Right lobe of liver (tissue), 4 donors: ENCODE measurements around the gene S100A10.

Experiments
- POLR2A ChIP-seq: fragments of 450-650 bp; IDR thresholded peaks from one replicate; pipeline ENCODE4 v1.6.1; 2017; ENCODE audit warnings: antibody characterized with exemption, mild to moderate bottlenecking
- TF ChIP-seq, protein P1 (sequence below), 4 donors: fragments of 200-600 bp in 3 of 4; fragments of 450-650 bp in 1 of 4; IDR thresholded peaks; one replicate each; pipeline versions ENCODE4 v1.5.1 to v1.8.0; 2016 to 2022; ENCODE audit warnings: antibody characterized with exemption in 4 of 4, mild to moderate bottlenecking in 2 of 4
- donor health status: DM: no; HTN: no; CAD: no.
- donor health status: DM: no; HTN: no; CAD: no.
- donor health status: DM: no; HTN: yes; CAD: no.

DNA sequence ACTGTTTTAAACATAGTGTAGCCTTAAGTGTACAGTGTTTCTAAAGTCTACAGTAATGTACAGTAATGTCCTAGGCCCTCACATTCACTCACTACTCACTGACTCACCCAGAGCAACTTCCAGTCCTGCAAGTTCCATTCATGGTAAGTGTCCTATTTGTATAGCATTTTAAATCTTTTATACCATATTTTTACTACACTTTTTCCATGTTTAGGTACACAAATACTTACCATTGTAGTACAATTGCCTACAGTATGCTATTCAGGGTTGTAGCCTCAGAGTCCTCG, 3.6 kb upstream of the S100A10 start:
- TF ChIP-seq POLR2A: no peak
- TF ChIP-seq, protein P1, sequence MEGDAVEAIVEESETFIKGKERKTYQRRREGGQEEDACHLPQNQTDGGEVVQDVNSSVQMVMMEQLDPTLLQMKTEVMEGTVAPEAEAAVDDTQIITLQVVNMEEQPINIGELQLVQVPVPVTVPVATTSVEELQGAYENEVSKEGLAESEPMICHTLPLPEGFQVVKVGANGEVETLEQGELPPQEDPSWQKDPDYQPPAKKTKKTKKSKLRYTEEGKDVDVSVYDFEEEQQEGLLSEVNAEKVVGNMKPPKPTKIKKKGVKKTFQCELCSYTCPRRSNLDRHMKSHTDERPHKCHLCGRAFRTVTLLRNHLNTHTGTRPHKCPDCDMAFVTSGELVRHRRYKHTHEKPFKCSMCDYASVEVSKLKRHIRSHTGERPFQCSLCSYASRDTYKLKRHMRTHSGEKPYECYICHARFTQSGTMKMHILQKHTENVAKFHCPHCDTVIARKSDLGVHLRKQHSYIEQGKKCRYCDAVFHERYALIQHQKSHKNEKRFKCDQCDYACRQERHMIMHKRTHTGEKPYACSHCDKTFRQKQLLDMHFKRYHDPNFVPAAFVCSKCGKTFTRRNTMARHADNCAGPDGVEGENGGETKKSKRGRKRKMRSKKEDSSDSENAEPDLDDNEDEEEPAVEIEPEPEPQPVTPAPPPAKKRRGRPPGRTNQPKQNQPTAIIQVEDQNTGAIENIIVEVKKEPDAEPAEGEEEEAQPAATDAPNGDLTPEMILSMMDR (IDR thresholded peaks at IDR 0.05): no peak
